ENCODE data around the gene PRPH. TPM values are rescaled to one million over a fixed set of nuclear protein-coding genes. Genes with fewer than 3 reads are reported as not detected.

Gene PRPH
- total and polyA plus RNA-seq, 2 of the 13 experiments (the other 11 are each of a cell fraction or from before 2014, with no cell fraction given): 0.12 TPM; not detected in 1

DNA sequence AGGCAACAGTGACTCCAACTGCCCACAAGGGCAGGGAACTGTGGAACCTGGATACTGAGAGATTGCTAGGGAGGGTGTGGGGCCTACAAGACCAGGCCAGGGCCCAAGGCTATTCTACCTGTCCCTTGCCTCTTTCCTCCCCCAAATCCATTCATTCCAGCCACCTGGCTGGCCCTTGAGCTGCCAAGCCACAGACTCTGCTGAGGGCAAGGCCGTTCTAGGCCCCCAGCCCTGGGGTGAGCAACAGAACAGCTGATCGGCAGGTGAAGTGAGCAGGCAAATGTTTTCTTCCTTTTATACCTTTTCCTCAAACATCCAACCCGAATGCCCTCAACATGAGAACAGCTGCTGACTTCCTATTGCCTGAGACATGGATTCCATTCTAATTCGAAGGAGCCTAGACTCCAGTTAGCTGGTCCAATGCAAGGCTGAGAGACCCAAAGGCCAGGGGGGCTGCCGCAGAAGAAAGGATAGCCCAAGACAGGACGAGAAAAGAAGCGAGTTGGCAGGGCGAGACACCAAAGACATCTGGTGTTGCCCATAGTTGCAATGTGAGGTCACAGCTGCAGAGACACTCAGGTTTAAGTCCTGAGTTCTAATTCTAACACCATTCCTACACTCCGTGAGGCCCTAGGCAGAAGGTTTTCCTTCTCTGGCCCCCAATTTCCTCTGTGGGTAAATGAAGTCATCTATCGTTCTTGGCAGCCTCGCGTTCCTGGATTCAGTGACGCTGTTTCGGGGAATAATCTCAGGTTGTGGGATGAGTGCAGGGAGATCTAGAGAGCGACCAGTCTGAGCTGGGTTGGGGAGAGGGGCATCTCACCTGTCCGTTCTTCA lies 40.4 kb downstream of the PRPH start:
- H3K79me2 ChIP-seq (ENCODE audit: insufficient read depth, low read length): no peaks in the 10 kb centered on the region
- H3K9me3 ChIP-seq (ENCODE audit: low read length): no peaks in the 10 kb centered on the region
- no peaks in the 10 kb centered on the region for H4K20me1 ChIP-seq (ENCODE audit: insufficient read depth, low read length)
- in situ Hi-C loops (cut with HindIII; ENCODE audit: extremely low pct_ligation_motif_present, low pct_unique_long_range_greater_than_20kb) (no loop called here), intact Hi-C loops (cut with micrococcal nuclease; ENCODE audit: unreplicated experiment) (no loop called here)
- H3K36me3 ChIP-seq (replicated peaks in 1 of 2; ENCODE audit: control insufficient read depth in 1 of 2, insufficient read depth in 2 of 2, low read length in 2 of 2): peaks cover 2 to 6% of the 10 kb centered on the region in 2 experiments; a peak in 2 of 5 replicates
- ATAC-seq (no peak), DNase-seq (ENCODE audit: low spot score) (no peak), FAIRE-seq (no peak)
- no peak overlapping the region for H3K9ac ChIP-seq (ENCODE audit: insufficient read depth, low read depth, low read length)
- peaks cover 2 to 47% of the 10 kb centered on the region in 2 experiments; a peak in 4 of 5 replicates for H3K27me3 ChIP-seq (ENCODE audit: control insufficient read depth in 1 of 2, insufficient read depth in 2 of 2, low read length in 2 of 2)
- H3K4me1 ChIP-seq (ENCODE audit: insufficient read depth, low read length): peaks cover 30% of the 10 kb centered on the region
- no TSS peak for BruUV-seq (replicated peaks)
- CTCF ChIA-PET (ENCODE audit: low intra/inter-chr PET ratio, low total read pairs): interaction anchor here (1.3 kb wide), 1 partner anchor 46 kb away, joined by 4 read pairs; no protein-coding TSS in a partner anchor
- H2AFZ ChIP-seq (ENCODE audit: low read length): no peak overlapping the region
- H3K4me3 ChIP-seq (replicated peaks in 1 of 3; ENCODE audit: insufficient read depth in 1 of 3, low read depth in 2 of 3, low read length in 3 of 3): no peak overlapping the region
- TF ChIP-seq DR1 (CRISPR knock-in tag; IDR thresholded peaks at IDR 0.05): no peak
- TF ChIP-seq, protein P1, sequence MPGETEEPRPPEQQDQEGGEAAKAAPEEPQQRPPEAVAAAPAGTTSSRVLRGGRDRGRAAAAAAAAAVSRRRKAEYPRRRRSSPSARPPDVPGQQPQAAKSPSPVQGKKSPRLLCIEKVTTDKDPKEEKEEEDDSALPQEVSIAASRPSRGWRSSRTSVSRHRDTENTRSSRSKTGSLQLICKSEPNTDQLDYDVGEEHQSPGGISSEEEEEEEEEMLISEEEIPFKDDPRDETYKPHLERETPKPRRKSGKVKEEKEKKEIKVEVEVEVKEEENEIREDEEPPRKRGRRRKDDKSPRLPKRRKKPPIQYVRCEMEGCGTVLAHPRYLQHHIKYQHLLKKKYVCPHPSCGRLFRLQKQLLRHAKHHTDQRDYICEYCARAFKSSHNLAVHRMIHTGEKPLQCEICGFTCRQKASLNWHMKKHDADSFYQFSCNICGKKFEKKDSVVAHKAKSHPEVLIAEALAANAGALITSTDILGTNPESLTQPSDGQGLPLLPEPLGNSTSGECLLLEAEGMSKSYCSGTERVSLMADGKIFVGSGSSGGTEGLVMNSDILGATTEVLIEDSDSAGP (CRISPR knock-in tag; IDR thresholded peaks at IDR 0.05; ENCODE audit: borderline replicate concordance): 0 out of 2 replicates have a peak, but pooled peaks have one; percentile 5
- 70% methylated on average over 16 of the region's 16 CpGs for WGBS (ENCODE audit: low lambda C conversion rate)
- no peak overlapping the region for H3K27ac ChIP-seq (ENCODE audit: extremely low read length, insufficient read depth, low read length)
- POLR2A ChIA-PET: interaction anchor here (1.0 kb wide), 1 partner anchor 12 kb away, joined by 3 read pairs; no protein-coding TSS in a partner anchor
- no peak overlapping the region for H3K4me2 ChIP-seq (ENCODE audit: low read depth, low read length)

All from HepG2 (cell line).